OCI-LY7 (cell line): ENCODE measurements around the gene BCAR3.

Experiments used
- CTCF ChIP-seq: fragments of 200-600 bp; sonication (generic); conservative IDR thresholded peaks from 2 replicates; pipeline ENCODE4 v1.5.1; 2014; ENCODE audit warnings: mild to moderate bottlenecking, antibody characterized with exemption, low read length, moderate library complexity, mixed read lengths
- EZH2phosphoT487 ChIP-seq: fragments of 200-600 bp; sonication (generic); IDR thresholded peaks from 2 replicates; pipeline ENCODE4 v1.6.1; 2018; ENCODE audit warnings: low read depth, borderline replicate concordance, mild to moderate bottlenecking, mixed run types, antibody characterized with exemption, low read length, moderate library complexity, mixed read lengths

DNA sequence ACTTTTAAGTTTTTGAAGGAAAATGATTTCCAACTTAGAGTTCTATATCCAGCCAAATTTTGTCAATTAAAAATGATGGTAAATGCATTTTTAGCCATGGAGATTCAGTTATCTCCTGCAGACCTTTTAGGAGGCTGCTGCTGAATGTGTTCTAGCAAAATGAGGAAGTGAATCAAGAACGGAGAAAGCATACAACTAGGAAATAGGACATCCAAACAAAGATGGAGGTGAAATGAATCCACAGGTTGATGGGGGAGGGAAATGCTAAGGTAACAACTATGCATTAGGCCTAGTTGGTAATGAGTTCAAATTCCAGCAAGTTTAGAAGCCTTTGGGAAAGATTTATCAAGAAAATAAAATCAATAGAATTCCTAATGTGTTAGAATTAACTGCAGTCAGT is 153.2 kb downstream of the BCAR3 start:
- TF ChIP-seq CTCF (no peak), EZH2phosphoT487 (no peak)
